ENCODE results near the gene MARF1.
A peak's percentile ranks its signal among the peaks of the same experiment; 100 is the strongest.
"Not testable (repeated sequence)": the region's sequence is repeated elsewhere in the genome, so short reads cannot be mapped to it uniquely, and the experiment has no call there.

Gene MARF1, protein sequence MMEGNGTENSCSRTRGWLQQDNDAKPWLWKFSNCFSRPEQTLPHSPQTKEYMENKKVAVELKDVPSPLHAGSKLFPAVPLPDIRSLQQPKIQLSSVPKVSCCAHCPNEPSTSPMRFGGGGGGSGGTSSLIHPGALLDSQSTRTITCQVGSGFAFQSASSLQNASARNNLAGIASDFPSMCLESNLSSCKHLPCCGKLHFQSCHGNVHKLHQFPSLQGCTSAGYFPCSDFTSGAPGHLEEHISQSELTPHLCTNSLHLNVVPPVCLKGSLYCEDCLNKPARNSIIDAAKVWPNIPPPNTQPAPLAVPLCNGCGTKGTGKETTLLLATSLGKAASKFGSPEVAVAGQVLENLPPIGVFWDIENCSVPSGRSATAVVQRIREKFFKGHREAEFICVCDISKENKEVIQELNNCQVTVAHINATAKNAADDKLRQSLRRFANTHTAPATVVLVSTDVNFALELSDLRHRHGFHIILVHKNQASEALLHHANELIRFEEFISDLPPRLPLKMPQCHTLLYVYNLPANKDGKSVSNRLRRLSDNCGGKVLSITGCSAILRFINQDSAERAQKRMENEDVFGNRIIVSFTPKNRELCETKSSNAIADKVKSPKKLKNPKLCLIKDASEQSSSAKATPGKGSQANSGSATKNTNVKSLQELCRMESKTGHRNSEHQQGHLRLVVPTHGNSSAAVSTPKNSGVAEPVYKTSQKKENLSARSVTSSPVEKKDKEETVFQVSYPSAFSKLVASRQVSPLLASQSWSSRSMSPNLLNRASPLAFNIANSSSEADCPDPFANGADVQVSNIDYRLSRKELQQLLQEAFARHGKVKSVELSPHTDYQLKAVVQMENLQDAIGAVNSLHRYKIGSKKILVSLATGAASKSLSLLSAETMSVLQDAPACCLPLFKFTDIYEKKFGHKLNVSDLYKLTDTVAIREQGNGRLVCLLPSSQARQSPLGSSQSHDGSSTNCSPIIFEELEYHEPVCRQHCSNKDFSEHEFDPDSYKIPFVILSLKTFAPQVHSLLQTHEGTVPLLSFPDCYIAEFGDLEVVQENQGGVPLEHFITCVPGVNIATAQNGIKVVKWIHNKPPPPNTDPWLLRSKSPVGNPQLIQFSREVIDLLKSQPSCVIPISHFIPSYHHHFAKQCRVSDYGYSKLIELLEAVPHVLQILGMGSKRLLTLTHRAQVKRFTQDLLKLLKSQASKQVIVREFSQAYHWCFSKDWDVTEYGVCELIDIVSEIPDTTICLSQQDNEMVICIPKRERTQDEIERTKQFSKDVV (N-terminal part only)

DNA sequence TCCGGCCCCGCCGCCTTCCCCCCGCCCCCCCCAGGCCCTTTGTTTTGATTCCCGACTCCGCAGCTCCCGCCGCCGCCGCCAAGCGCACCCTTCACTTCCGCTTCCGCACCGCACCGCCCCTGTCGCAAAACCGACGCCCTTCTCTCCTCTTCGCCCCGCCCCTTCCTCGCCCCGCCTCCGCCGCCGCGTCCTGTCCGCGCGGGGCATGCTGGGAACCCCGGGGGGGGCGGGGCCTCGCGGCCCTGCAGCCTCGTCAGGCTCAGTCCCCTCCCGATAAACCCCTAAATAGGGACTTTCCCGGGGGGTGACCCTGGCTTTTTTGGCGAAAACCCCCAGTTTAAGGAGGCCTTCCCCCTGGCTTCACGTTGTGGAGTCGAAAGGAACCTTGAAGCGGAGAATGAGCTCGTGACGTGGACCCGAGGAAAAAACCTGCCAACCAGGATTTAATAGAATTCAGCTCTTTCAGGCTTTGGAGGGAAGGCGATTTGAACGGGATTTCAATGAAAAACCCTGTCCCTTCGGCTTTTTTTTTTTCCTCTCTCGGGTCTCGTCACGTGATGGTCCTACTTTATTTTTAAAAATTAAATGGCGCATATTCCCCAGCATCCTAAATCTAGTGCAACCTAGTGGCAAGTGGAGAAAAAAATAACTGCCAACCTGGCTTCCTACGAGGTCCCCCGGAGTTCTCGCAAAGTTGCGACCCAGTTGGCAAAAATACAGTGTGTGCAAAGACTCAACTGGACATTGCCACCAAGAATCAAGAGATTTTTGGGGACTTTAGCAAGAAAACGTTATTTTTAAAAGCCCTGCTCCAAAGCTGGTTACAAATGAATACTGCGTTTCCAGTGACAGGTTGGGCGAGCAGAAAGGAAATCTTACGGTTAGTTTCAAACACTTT lies at the start of gene MARF1:
Gene MARF1, minus strand, starts transcription at position 107 of the 898 bp plus-strand sequence. CDS start 3,921 bp downstream, outside the sequence.
- peak; percentile 21 for DNase-seq

DNA sequence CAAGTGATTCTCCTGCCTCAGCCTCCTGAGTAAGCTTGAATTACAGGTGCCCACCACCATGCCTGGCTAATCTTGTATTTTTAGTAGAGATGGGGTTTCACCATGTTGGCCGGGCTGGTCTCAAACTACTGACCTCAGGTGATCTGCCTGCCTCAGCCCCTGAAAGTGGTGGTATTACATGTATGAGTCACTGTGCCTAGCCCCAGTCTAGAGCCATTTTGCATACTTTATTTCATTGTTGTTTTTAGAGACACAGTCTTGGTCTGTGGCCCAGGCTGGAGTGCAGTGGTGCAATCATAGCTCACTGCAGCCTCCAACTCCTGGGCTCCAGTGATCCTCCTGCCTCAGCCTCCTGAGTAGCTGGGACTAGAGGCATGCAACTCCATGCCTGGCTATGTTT lies 49.6 kb upstream of the MARF1 start:
- DNase-seq = not testable (repeated sequence)

DNA sequence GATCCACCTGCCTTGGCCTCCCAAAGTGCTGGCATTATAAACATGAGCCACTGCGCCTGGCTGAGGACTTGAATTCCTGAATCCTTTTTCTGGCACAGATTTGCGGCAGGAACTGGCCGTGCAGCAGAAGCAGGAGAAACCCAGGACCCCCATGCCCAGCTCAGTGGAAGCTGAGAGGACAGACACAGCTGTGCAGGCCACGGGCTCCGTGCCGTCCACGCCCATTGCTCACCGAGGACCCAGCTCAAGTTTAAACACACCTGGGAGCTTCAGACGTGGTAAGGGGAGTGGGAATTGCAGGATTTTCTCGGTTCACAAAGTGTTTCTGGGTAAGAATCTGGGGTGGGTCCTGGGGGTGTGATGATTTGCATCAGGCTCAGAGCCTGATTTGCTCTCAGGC lies 48.1 kb upstream of the MARF1 start:
- DNase-seq = no peak

DNA sequence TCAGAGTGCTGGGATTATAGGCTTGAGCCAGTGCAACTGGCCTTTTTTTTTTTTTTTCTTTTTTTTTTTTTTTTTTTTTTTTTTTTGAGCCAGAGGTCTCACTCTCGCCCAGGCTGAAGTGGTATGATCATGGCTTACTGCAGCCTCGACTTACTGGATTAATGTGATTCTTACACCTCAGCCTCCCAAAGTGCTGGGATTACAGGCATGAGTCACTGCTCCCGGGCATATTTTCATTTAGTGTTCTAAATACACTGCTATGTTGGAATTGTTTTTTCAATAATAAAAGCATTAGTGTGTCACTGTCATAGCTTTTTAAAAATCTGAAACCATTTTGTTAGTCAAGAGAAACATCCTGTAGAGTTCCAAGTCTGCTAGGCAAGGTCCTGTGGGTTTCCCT lies 47.3 kb upstream of the MARF1 start:
- no peak for DNase-seq

DNA sequence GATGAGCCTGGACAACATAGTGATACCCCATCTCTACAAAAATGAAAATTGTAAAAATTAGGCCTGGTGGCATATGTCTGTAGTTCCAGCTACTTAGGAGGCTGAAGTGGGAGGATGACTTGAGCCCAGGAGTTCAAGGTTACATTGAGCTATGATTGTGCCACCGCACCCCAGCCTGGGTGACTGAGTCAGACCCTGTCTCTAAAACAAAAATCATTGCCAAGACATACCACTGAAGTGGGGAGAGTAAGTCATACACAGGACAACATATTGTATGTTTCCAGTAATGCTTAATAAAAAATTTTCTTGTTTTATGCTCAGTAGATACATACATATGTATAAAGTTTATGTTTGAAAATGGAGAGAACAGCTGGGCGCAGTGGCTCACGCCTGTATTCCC lies 46.3 kb upstream of the MARF1 start:
- no peak for DNase-seq

DNA sequence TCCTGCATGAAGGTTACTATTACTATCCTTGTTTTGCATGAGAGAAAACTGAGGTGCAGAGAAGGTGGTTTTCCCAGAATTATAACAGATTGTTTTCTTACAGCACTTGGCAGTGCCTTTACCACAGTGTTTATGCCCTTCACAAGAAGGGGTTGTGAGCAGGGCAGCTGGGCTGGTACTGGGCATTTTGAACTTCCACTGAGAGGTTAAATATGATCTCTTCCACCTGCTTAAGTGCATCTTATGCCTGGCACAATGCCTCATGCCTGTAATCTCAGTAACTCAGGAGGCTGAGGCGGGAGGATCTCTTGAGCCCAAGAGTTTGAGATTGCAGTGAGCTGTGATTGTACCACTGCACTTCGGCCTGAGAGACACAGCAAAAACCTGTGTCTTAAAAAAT lies 43.3 kb upstream of the MARF1 start:
- no peak for DNase-seq

DNA sequence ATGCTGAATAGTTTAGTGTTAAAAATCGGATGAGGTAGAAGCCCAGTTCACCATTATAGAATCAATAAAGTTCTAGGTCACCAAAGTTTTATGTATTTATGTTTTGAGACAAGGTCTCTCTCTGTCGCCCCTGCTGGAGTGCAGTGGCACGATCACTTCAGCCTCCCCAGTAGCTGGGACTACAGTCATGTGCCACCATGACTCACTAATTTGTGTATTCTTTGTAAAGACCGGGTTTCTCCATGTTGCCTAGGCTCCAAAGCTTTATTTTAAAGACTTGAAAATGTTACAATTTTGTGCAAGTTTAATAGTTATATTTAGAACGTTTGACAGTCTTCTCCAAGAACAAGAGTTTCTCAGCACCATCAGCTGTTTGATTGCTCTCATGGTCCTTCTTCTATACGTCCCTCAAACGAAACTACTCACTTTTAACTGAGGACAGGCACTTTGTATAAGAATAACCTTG lies 39.2 kb upstream of the MARF1 start:
- no peak for DNase-seq

DNA sequence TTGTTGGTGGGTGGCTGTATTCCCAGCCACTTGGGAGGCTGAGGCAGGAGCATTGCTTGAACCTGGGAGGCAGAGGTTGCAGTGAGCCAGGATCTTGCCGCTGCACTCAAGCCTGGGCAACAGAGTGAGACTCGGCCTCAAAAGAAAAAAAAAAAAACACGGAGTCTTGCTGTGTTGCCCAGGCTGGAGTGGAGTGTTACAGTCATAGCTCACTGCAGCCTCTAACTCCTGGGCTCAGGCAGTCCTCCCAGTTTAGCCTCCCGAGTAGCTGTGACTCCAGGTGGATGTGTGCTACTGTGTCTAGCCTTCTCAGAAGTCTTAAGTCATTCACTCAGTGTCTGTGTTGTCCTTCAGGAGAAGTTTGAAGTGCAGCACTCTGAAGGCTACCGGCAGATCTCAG lies 34.5 kb upstream of the MARF1 start:
- DNase-seq = no peak

DNA sequence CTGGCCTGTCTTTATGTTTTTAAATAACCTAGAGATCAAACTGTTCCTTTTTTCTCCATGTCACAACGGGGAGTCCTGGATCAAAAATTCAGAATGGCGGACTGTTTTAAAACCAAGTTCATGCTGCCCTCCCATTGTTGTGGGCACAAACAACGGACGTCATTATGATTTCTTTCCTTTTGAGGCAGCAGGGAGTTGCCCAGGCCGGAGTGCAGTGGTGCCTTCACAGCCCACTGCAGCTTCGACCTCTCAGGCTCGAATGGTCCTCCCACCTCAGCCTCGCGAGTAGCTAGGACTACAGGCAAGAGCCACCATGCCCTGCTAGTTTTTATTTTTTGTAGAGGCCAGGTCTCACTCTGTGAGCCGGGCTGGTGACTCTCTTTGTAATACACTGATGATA lies 33.6 kb upstream of the MARF1 start:
- no peak for DNase-seq

DNA sequence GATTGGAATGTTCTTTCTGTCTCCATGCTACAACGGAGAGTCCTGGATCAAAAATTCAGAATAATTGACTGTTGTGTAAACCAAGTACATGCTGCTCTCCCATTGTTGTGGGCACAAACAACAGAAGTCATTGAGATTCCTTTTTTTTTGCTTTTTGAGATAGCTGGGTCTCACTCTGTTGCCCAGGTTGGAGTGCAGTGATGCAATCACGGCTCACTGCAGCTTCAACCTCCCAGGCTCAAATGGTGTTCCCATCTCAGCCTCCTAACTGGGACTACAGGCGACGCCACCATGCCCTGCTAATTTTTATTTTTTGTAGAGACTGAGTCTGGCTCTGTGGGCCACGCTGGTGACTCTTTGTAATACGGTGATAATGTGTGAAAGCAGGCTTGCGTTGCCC lies 31.6 kb upstream of the MARF1 start:
- DNase-seq = no peak

DNA sequence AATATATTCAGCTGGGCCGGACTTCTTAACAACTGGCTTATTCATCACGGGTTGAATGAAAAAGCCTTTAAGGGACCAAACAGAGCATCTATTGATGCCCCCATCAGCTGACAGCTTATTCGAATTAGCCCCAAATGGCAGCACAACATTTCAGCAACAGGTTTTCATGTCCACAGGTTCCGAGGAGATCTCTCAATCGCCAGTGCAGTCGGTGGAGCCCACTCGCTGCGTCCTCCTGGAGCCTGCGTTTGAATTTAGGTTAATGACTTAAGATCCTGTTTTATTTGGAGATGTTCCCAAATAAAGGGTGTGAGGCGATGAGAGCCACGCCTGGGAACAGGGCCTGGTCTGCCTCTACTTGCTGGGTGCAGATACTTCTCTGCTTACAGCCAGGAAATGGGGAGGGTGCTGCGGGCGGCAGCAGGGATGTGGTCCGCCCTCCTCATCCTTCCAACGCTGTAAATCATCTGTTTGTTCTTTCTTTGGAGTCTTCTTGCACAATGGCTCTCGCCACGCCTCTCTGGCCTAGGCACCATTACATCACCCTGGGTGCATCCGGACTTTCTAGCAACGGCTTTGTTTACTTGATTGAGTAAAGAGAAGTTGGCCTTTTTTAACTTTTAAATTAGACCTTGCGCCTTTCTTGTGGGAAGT lies 29.7 kb upstream of the MARF1 start:
- no peak for DNase-seq

DNA sequence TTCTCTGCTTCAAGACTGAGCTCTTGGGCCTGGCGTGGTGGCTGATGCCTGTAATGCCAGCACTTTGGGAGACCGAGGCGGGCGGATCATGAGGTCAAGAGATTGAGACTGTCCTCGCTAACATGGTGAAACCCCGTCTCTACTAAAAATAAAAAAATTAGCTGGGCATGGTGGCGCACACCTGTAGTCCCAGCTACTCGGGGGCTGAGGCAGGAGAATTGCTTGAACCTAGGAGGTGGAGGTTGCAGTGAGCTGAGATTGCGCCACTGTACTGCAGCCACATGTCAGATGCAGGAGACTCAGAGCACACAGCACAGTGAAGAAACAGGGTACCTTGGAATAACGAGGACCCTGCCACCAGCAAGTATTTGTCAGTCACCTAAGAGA lies 29.2 kb upstream of the MARF1 start:
- DNase-seq = not testable (repeated sequence)

DNA sequence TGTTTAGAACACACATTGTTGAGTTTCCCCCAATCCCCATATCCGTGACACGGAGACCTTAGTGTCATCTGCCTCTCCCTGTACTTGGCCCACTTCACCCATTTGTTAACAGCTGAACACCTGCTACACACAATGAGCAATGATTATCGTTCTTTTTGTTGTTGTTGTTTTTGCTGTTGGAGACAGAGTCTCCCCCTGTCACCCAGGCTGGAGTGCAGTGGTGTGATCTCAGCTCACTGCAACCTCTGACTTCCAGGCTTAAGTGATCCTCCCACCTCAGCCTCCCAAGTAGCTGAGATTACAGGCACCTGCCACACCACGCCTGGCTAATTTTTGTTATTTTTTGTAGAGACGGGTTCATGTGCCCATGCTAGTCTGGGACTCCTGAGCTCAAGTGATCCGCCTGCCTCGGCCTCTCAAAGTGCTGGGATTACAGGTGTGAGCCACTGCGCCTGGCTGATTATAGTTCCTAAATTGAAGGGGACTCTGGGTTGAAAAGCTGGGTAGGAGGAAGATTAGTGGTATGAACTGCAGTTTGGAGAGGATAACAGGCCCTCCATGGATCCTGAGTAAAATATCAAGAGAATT lies 28.7 kb upstream of the MARF1 start:
- no peak for DNase-seq

DNA sequence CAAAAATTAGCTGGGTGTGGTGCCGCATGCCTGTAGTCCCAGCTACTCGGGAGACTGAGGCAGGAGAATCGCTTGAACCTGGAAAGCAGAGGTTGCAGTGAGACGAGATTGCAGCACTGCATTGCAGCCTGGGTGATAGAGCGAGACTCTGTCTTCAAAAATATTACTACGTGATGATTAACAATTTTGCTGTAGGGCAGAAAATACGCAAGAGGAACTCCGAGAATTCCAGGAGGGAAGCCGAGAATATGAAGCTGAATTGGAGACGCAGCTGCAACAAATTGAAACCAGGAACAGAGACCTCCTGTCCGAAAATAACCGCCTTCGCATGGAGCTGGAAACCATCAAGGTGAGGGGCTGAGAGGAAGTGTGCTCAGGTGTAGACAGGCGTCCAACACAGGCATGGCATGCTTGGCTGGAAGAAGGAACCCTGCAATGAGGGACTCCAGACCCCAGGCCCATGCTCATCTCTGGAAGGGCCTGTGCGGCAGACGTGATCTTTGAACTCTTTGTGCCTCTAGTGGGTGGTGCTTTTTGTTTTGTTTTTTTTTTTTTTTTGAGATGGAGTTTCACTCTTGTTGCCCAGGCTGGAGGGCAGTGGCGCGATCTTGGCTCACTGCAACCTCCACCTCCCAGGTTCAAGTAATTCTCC lies 24.3 kb upstream of the MARF1 start:
- no peak for DNase-seq

DNA sequence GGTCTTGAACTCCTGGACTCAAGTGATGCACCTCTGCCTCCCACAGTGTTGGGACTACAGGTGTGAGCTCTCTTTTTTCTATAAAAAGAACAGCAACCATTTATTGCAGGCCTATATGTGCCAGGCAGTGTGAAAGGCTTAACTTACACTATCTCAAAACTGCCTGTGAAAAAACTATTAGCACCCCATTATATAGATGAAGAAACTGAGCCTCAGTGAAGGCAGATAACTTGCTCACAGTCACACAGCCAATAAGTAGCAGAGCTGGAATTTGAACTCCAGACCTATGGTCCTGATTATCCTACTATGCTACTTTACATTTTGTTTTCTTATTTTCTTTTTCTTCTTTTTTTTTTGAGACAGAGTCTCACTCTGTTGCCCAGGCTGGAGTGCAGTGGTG lies 22.2 kb upstream of the MARF1 start:
- DNase-seq = no peak

DNA sequence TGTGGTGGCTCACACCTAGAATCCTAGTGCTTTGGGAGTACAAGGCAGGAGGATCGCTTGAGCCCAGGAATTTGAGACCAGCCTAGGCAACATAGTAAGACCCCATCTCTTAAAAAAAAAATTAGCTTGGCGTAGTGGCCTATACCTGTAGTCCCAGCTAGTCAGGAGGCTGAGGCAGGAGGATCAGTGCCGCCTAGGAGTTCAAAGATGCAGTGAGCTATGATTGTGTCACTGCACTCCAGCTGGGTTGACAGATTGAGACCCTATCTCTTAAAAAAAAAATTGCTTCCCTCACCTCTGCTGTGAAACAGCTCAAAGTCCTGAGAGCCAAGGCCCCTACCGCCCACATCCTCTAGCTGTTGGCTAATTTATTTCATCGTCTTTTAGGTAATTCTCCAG lies 17.2 kb upstream of the MARF1 start:
- DNase-seq = no peak

DNA sequence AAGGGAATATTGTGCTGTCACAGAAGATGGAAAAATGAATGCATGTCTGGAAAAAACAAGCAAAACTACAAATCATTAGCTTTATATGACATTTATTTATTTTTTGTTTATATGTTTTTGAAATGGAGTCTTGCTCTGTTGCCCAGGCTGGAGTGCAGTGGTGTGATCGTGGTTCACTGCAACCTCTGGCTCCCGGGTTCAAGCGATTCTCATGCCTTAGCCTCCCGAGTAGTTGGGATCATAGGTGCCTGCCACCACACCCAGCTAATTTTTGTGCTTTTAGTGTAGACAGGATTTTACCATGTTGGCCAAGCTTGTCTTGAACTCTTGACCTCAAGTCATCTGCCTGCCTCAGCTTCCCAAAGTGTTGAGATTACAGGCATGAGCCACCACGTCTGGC lies 15.6 kb upstream of the MARF1 start:
- DNase-seq = no peak

DNA sequence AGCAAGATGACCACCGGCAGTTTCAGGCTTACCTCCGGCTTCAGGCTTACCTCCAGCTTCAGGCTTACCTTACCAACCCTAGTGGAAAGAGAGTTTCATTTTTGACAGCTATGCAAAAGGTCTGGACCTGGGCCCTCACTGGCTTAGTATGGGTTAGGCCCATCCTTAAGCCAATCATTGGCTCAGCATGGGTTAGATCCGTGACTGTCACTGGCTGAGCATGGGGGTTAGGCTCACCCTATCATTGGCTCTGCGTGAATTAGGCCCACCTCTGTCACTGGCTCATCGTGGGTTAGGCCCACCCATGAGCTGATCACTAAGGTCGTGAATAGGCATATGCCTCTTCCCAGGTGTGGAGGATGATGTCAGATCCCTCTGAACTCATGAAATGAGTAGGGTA lies 15.2 kb upstream of the MARF1 start:
- no peak for DNase-seq

DNA sequence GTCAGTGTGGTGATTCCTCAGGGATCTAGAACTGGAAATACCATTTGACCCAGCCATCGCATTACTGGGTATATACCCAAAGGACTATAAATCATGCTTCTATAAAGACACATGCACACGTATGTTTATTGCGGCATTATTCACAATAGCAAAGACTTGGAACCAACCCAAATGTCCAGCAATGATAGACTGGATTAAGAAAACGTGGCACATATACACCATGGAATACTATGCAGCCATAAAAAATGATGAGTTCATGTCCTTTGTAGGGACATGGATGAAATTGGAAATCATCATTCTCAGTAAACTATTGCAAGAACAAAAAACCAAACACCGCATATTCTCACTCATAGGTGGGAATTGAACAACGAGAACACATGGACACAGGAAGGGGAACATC lies 12.6 kb upstream of the MARF1 start:
- not testable (repeated sequence) for DNase-seq

DNA sequence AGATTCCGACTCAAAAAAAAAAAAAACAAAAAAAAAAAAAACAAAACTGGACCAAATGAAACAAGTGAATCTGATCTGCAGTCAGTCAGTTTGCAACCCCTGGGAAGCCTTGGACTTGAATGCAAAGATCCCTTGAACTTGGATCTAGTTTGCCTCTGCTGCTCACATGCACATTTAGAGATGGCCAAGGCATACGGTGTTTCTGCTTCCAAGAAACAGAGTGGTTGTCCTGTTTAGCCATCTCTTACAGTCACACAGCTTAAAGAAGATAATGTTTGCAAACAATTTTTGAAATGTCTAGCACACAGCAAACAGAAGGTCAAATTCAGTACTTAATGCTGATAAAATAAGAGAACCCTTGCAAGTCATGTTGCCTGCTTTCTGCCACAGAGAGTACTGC lies 11.6 kb upstream of the MARF1 start:
- DNase-seq = no peak

DNA sequence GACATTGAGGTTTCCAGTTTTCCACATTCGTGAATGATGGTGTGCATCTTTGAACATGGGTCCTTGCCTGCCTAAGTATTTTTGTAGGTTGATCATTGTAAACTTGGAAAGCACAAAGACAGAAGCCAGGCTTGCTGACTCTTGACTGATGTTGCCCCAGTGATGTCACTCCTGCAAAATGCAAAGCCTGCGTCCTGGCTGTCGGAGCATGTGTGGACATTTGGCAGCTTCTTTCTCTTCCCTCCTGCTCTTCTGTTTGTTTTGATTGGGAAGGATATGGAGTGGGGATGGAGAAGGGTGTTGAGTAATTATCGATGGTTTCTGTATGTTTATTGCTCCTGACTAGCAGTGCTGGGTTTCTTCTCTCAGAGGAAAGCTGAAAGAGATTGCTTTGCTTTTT lies 10.3 kb upstream of the MARF1 start:
- DNase-seq = no peak
